ENCODE results near the gene SELENOK.
"Not testable (repeated sequence)": the region's sequence is repeated elsewhere in the genome, so short reads cannot be mapped to it uniquely, and the experiment has no call there.

Gene SELENOK

GRCh38 chr3:53891497-53892285 is at the start of gene SELENOK:
Gene SELENOK, minus strand, starts transcription at chr3:53891859.
- DNase-seq (ENCODE audit: extremely low spot score, insufficient read length, low read depth) (peak; percentile 80), FAIRE-seq (peak; percentile 100)

GRCh38 chr3:53941184-53941583 is 49.5 kb upstream of the SELENOK start:
- FAIRE-seq, result no peak
- DNase-seq (ENCODE audit: extremely low spot score, insufficient read length, low read depth), result no peak

- FAIRE-seq (no peak), DNase-seq (ENCODE audit: extremely low spot score, insufficient read length, low read depth) (no peak)
Observed at GRCh38 chr3:53940623-53941022, 49.0 kb upstream of the SELENOK start.

GRCh38 chr3:53939813-53940212 is 48.2 kb upstream of the SELENOK start:
- DNase-seq (ENCODE audit: extremely low spot score, insufficient read length, low read depth) (no peak), FAIRE-seq (no peak)

- FAIRE-seq, result no peak
Observed at GRCh38 chr3:53939086-53939582, 47.5 kb upstream of the SELENOK start.

GRCh38 chr3:53938645-53939044 is 47.0 kb upstream of the SELENOK start:
- peak; percentile 22 for DNase-seq (ENCODE audit: extremely low spot score, insufficient read length, low read depth)
- FAIRE-seq, result peak; percentile 81

More at GRCh38 chr3:53939086-53939582, 47.5 kb upstream of the SELENOK start:
- DNase-seq (ENCODE audit: extremely low spot score, insufficient read length, low read depth), result no peak

- no peak for DNase-seq (ENCODE audit: extremely low spot score, insufficient read length, low read depth)
Observed at GRCh38 chr3:53936347-53936746, 44.7 kb upstream of the SELENOK start.

GRCh38 chr3:53935283-53935901 is 43.7 kb upstream of the SELENOK start:
- no peak for FAIRE-seq
- DNase-seq (ENCODE audit: extremely low spot score, insufficient read length, low read depth), result no peak

More at GRCh38 chr3:53936347-53936746, 44.7 kb upstream of the SELENOK start:
- no peak for FAIRE-seq

- not testable (repeated sequence) for FAIRE-seq; DNase-seq (ENCODE audit: extremely low spot score, insufficient read length, low read depth)
Observed at GRCh38 chr3:53927208-53927872, 35.7 kb upstream of the SELENOK start.

- FAIRE-seq (peak; percentile 54), DNase-seq (ENCODE audit: extremely low spot score, insufficient read length, low read depth) (no peak)
Observed at GRCh38 chr3:53921296-53921695, 29.6 kb upstream of the SELENOK start.

- DNase-seq (ENCODE audit: extremely low spot score, insufficient read length, low read depth) (no peak), FAIRE-seq (no peak)
Observed at GRCh38 chr3:53919741-53920140, 28.1 kb upstream of the SELENOK start.

GRCh38 chr3:53913401-53913800 is 21.7 kb upstream of the SELENOK start:
- DNase-seq (ENCODE audit: extremely low spot score, insufficient read length, low read depth) (no peak), FAIRE-seq (no peak)

- DNase-seq (ENCODE audit: extremely low spot score, insufficient read length, low read depth) (no peak), FAIRE-seq (no peak)
Observed at GRCh38 chr3:53902711-53903110, 11.1 kb upstream of the SELENOK start.

- DNase-seq (ENCODE audit: extremely low spot score, insufficient read length, low read depth) (no peak), FAIRE-seq (no peak)
Observed at GRCh38 chr3:53902067-53902466, 10.4 kb upstream of the SELENOK start.

GRCh38 chr3:53900666-53901331 is 9.1 kb upstream of the SELENOK start:
- DNase-seq (ENCODE audit: extremely low spot score, insufficient read length, low read depth), result no peak
- FAIRE-seq, result no peak

GRCh38 chr3:53899750-53900149 is 8.1 kb upstream of the SELENOK start:
- FAIRE-seq, result no peak

GRCh38 chr3:53892286-53892637 is 603 bp upstream of the SELENOK start:
- DNase-seq (ENCODE audit: extremely low spot score, insufficient read length, low read depth) (no peak), FAIRE-seq (no peak)

More at GRCh38 chr3:53899750-53900149, 8.1 kb upstream of the SELENOK start:
- DNase-seq (ENCODE audit: extremely low spot score, insufficient read length, low read depth), result no peak

GRCh38 chr3:53890726-53891475 is 758 bp downstream of the SELENOK start:
- DNase-seq (ENCODE audit: extremely low spot score, insufficient read length, low read depth) (no peak), FAIRE-seq (peak; percentile 66)

- FAIRE-seq, result no peak
- DNase-seq (ENCODE audit: extremely low spot score, insufficient read length, low read depth), result no peak
Observed at GRCh38 chr3:53888232-53888631, 3.4 kb downstream of the SELENOK start.

- FAIRE-seq, result no peak
- DNase-seq (ENCODE audit: extremely low spot score, insufficient read length, low read depth), result no peak
Observed at GRCh38 chr3:53887446-53887845, 4.2 kb downstream of the SELENOK start.

Data from GM18507 (cell line).